GM19463 (cell line): ENCODE measurements around the gene NME7.

Source experiments
- ATAC-seq: cut with Tn5 transposase; IDR thresholded peaks from one replicate; pipeline ENCODE4 v1.9.1; 2021; ENCODE audit warnings: mild to moderate bottlenecking, moderate library complexity; ENCODE audit not compliant: unreplicated experiment

The NME7 gene

DNA sequence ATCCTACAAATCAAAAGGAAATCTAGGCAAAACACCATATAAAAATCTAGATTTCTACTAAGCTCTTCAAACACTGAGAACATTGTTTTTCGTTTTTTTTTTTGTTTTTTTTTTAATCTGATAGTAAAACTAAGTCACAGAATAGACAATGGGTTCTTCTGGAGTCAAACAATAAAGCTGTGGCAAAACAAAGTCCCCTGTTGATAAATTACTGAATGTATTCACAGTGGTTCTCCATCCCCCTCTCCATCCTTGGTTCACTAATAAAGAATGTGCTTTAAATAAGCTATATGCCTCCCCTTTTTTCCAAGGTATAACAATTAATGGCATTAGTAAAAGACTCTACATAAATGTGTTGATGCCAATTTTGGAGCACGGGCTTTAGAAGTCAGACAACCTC is 277.8 kb downstream of the NME7 start:
- no peak for ATAC-seq

DNA sequence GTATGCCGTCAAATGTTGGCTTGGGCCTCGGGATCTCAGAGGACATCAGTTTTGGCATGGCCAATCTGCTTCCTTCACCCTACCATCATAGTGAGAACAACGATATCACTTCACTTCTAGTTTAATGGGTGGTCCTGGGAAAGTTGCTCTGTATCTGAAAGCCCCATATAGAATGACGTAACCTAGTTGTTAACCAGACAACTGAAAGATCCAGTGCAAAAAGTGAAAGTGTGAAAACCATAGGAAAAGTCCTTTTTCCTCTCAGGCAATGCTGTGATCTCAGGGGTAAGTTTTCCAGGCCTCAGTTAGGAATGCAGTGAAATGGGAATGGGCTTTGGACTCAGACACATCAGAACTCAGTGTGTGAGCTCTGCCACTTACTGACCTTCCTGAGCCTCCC is 279.7 kb downstream of the NME7 start:
- no peak for ATAC-seq

DNA sequence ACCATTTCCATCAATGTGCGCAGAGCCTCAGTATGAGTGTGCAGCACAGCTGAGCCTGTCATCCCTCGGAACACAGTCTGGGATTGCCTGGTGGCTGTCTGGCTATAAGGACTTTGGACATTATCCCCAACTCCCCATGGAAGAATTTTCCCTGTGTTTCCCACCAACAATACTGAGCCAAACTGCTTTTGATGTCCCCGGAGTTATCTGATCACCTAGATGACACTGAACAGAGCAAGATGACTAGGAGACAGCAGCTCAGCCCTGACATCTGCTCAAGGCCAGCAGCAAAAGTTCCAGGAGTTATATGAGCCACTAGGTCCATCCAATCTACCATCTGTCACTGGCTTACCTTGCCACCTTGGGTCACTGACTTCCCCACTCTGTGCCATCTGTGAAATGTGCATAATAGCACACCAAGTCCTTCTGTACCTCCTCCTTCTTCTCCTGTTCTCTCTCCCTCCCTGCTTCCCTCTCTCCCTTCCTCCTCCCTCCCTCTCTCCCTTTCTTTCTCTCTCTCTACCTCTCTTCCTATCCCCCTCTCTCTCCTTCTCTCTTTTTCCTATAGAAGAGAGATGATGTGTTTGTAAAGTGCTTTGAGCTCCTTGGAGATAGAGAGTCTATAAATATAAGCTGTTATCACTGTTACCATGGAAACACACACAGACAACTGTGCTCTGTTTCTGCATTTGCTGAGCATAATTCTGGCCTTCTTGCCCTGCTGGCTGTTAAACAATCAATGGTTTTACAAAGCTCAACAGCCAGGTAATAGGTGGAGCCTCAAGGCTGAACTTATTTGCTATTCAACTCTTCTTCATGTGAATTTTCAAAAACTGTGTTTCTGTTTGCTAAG is 280.8 kb downstream of the NME7 start:
- no peak for ATAC-seq

DNA sequence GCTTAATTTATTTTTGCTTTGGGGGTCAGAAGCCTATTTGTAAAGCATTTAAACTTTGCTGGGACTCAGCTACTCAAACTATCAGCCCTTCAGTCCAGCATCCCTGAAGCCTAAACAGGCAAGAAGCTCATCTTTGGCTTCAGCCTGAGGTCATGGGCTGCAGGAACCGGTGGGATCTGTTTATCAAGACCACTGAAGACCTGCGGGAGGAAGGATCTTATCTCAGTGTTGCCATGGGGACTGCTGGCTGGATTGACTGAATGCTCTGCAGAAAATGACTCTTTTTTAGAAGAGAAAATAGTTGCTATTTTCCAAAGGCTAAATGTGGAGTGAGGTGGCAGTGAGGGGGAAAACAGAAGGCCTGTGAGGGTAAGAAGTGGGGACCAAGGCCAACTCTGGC is 281.7 kb downstream of the NME7 start:
- ATAC-seq, result no peak
